ENCODE results near the gene GALNTL6.
"Not testable (repeated sequence)": the region's sequence is repeated elsewhere in the genome, so short reads cannot be mapped to it uniquely, and the experiment has no call there.

DNA sequence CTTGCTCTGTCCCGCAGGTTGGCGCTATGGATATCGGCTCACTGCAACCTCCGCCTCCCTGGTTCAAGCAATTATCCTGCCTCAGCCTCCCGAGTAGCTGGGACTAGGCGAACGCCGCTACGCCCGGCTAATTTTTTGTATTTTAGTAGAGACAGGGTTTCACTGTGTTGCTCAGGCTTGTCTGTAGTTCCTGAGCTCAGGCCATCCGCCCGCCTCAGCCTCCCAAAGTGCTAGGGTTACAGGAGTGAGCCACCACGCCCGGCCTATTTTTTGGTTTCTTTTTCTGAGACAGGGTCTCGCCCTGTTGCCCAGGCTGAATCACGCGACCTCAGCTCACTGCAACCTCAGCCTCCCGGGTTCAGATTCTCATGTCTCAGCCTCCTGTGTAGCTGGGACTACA is 984.1 kb downstream of the GALNTL6 start:
- not testable (repeated sequence) for TF ChIP-seq EZH2 (IDR thresholded peaks at IDR 0.05; ENCODE audit: insufficient read depth, poor library complexity, severe bottlenecking); EZH2phosphoT487 (IDR thresholded peaks at IDR 0.05; ENCODE audit: insufficient read depth, low read depth)
